Skeletal muscle tissue (tissue), 4 donors: ENCODE data around the gene MICAL3. TPM values are rescaled to one million over a fixed set of nuclear protein-coding genes. Genes with fewer than 3 reads are reported as not detected.

Source experiments
- H3K27ac ChIP-seq: one replicate; pipeline ENCODE4 v1.7.0; 2013; ENCODE audit warnings: mild to moderate bottlenecking, low read depth, low read length, inconsistent platforms
- H3K27me3 ChIP-seq, 3 donors: one replicate each; pipeline ENCODE4 v1.7.0; 2013; ENCODE audit warnings: low read length in 3 of 3; ENCODE audit not compliant: control insufficient read depth in 3 of 3, insufficient read depth in 3 of 3
- H3K36me3 ChIP-seq, 3 donors: one replicate each; pipeline ENCODE4 v1.7.0; 2013; ENCODE audit warnings: low read length in 3 of 3; ENCODE audit not compliant: control insufficient read depth in 3 of 3, insufficient read depth in 3 of 3
- H3K4me1 ChIP-seq, 3 donors: one replicate each; pipeline ENCODE4 v1.7.0; 2013; ENCODE audit warnings: low read length in 3 of 3, mild to moderate bottlenecking in 3 of 3; ENCODE audit not compliant: control insufficient read depth in 3 of 3, insufficient read depth in 3 of 3
- H3K4me3 ChIP-seq, 3 donors: one replicate each; pipeline ENCODE4 v1.7.0; 2013; ENCODE audit warnings: low read length in 3 of 3
- H3K9ac ChIP-seq, 3 donors: one replicate each; pipeline ENCODE4 v1.7.0; 2013; ENCODE audit warnings: low read length in 3 of 3, mild to moderate bottlenecking in 3 of 3, moderate library complexity in 2 of 3, low read depth in 1 of 3
- H3K9me3 ChIP-seq, 3 donors: one replicate each; pipeline ENCODE4 v1.7.0; 2013; ENCODE audit warnings: low read length in 3 of 3; ENCODE audit not compliant: control insufficient read depth in 3 of 3
- total RNA-seq: library from RNA; depleted of rRNA; stranded (reverse); fragments of >200 nt; gene quantifications from one replicate; pipeline ENCODE4 v1.2.3, GENCODE V29; 2014
- donor health status: Osteomylitis.

Gene MICAL3
- total RNA-seq, 1 donor from 2014 or later, result 20.9 TPM

DNA sequence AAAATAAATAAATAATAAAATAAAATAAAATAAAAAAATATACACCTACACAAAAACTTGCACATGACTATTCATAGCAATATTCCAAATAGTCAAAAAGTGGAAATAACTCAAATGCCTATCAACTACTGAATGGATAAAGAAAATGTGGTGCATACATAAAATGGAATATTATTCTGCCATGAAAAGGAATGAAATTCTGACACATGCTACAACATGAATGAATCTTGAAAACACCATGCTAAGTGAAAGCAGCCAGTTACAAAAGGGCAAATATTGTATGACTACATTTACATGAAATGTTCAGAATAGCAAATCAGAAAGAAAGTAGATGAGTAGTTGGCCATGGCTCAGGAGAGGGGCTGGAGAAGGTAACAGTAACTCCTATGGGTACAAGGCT is 46.3 kb downstream of the MICAL3 start:
- no peaks in the 10 kb centered on the region for H3K9me3 ChIP-seq
- H3K27me3 ChIP-seq, result no peaks in the 10 kb centered on the region
- H3K27ac ChIP-seq, result no peak overlapping the region
- H3K36me3 ChIP-seq, result no peaks in the 10 kb centered on the region
- no peak overlapping the region for H3K9ac ChIP-seq
- H3K4me1 ChIP-seq, result peaks cover 21 to 37% (median 30%) of the 10 kb centered on the region in 3 donors
- no peak overlapping the region for H3K4me3 ChIP-seq

DNA sequence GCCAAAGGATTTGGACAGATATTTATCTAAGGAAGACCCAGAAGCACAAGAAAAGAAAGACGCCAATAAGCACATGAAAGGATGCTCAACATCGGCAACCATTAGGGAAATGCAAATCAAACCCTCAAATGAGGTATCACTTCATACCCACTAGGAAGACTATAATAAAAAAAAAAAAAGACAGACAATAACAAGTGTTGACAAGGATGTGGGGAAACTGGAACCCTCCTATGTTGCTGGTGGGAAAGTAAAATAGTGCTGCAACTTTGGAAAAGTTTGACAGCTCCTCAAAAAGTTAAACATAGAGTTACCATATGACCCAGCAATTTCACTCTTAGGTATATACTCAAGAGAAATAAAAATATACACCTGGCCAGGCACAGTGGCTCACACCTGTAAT is 47.0 kb downstream of the MICAL3 start:
- no peaks in the 10 kb centered on the region for H3K27me3 ChIP-seq
- H3K9ac ChIP-seq, result no peak overlapping the region
- no peaks in the 10 kb centered on the region for H3K9me3 ChIP-seq
- no peak overlapping the region for H3K27ac ChIP-seq
- no peaks in the 10 kb centered on the region for H3K36me3 ChIP-seq
- H3K4me1 ChIP-seq, result peaks cover 28 to 44% (median 37%) of the 10 kb centered on the region in 3 donors
- no peak overlapping the region for H3K4me3 ChIP-seq

DNA sequence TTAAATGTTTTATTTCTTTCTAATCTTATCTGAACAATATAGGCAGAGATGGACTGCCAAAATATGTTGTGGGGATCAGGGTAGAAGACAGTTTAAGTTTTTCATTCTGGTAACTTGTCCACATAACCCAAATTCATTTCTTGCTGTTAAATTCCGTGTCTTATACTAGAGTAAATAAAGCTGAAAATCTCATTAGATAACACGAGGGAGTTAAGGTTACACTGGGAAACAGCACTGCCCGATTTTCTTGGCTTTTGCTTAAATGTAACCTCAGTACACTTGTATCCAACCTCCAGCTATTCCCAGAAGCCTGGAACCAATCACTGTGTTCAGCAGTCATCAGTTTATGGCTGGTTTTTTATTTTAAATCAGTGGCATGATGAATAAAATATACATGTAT is 48.2 kb downstream of the MICAL3 start:
- Histone ChIP-seq H3K4me3 (no peak overlapping the region), H3K27ac (no peak overlapping the region), H3K36me3 (no peaks in the 10 kb centered on the region), H3K9me3 (no peaks in the 10 kb centered on the region), H3K9ac (no peak overlapping the region), H3K27me3 (no peaks in the 10 kb centered on the region), H3K4me1 (peaks cover 40 to 56% (median 49%) of the 10 kb centered on the region in 3 donors)

GRCh38 chr22:17974703-17975372 is 49.5 kb downstream of the MICAL3 start:
- H3K36me3 ChIP-seq, result no peaks in the 10 kb centered on the region
- H3K9ac ChIP-seq, result peak overlapping the region in 1 of 3 donors; percentile 3
- no peaks in the 10 kb centered on the region for H3K27me3 ChIP-seq
- H3K9me3 ChIP-seq, result no peaks in the 10 kb centered on the region
- peaks cover 37 to 54% (median 44%) of the 10 kb centered on the region in 3 donors for H3K4me1 ChIP-seq
- H3K27ac ChIP-seq, result no peak overlapping the region
- no peak overlapping the region for H3K4me3 ChIP-seq

GRCh38 chr22:17974087-17974486 is 50.3 kb downstream of the MICAL3 start:
- no peak overlapping the region for H3K4me3 ChIP-seq
- no peak overlapping the region for H3K9ac ChIP-seq
- peaks cover 42 to 58% (median 48%) of the 10 kb centered on the region in 3 donors for H3K4me1 ChIP-seq
- peaks cover 0 to 3% (median 0%) of the 10 kb centered on the region in 3 donors for H3K36me3 ChIP-seq
- no peaks in the 10 kb centered on the region for H3K9me3 ChIP-seq
- no peaks in the 10 kb centered on the region for H3K27me3 ChIP-seq
- no peak overlapping the region for H3K27ac ChIP-seq

- Histone ChIP-seq H3K27me3 (no peaks in the 10 kb centered on the region), H3K4me1 (peaks cover 42 to 58% (median 48%) of the 10 kb centered on the region in 3 donors), H3K27ac (peak overlapping the region; percentile 28), H3K9ac (peak overlapping the region in 1 of 3 donors; percentile 69), H3K4me3 (peak overlapping the region in 2 of 3 donors; percentile 29), H3K36me3 (peaks cover 0 to 3% (median 0%) of the 10 kb centered on the region in 3 donors), H3K9me3 (no peaks in the 10 kb centered on the region)
Observed at GRCh38 chr22:17973217-17973616, 51.1 kb downstream of the MICAL3 start.

- Histone ChIP-seq H3K9ac (peak overlapping the region in 2 of 3 donors; percentile 39 to 69), H3K27ac (peak overlapping the region; percentile 28), H3K36me3 (peaks cover 0 to 3% (median 0%) of the 10 kb centered on the region in 3 donors), H3K4me1 (peaks cover 42 to 58% (median 48%) of the 10 kb centered on the region in 3 donors), H3K4me3 (peak overlapping the region; percentile 18 to 49 (median 29)), H3K27me3 (no peaks in the 10 kb centered on the region), H3K9me3 (no peaks in the 10 kb centered on the region)
Observed at GRCh38 chr22:17972385-17973191, 51.8 kb downstream of the MICAL3 start.

GRCh38 chr22:17971711-17972110 is 52.6 kb downstream of the MICAL3 start:
- H3K9me3 ChIP-seq, result no peaks in the 10 kb centered on the region
- H3K27me3 ChIP-seq, result no peaks in the 10 kb centered on the region
- H3K4me1 ChIP-seq, result peaks cover 42 to 61% (median 50%) of the 10 kb centered on the region in 3 donors
- no peak overlapping the region for H3K27ac ChIP-seq
- H3K36me3 ChIP-seq, result peaks cover 0 to 3% (median 0%) of the 10 kb centered on the region in 3 donors
- peak overlapping the region in 1 of 3 donors; percentile 33 for H3K9ac ChIP-seq
- H3K4me3 ChIP-seq, result no peak overlapping the region

- Histone ChIP-seq H3K9ac (peak overlapping the region in 1 of 3 donors; percentile 25), H3K27ac (peak overlapping the region; percentile 21), H3K9me3 (no peaks in the 10 kb centered on the region), H3K36me3 (peaks cover 0 to 3% (median 0%) of the 10 kb centered on the region in 3 donors), H3K4me3 (no peak overlapping the region), H3K4me1 (peaks cover 42 to 70% (median 53%) of the 10 kb centered on the region in 3 donors), H3K27me3 (no peaks in the 10 kb centered on the region)
Observed at GRCh38 chr22:17970201-17970708, 54.1 kb downstream of the MICAL3 start.
